HUES48 (cell line): ENCODE measurements around the gene MXD4.

ENCODE experiments used
- H3K27ac ChIP-seq: one replicate; pipeline ENCODE4 v1.7.0; 2013; ENCODE audit warnings: low read depth, low read length, inconsistent platforms
- H3K27me3 ChIP-seq: 2 replicates; pipeline ENCODE4 v1.6.1; 2013; ENCODE audit warnings: mild to moderate bottlenecking, low read length; ENCODE audit not compliant: control insufficient read depth, insufficient read depth
- H3K36me3 ChIP-seq: 2 replicates; pipeline ENCODE4 v1.6.1; 2013; ENCODE audit warnings: low read length; ENCODE audit not compliant: control insufficient read depth, insufficient read depth
- H3K4me1 ChIP-seq: 2 replicates; pipeline ENCODE4 v1.6.1; 2013; ENCODE audit warnings: mild to moderate bottlenecking, low read length; ENCODE audit not compliant: control insufficient read depth, insufficient read depth
- H3K4me3 ChIP-seq: 2 replicates; pipeline ENCODE4 v1.5.1; 2013; ENCODE audit warnings: mild to moderate bottlenecking, low read depth, low read length
- H3K9ac ChIP-seq: 2 replicates; pipeline ENCODE4 v1.6.1; 2013; ENCODE audit warnings: mild to moderate bottlenecking, low read depth, low read length, moderate library complexity
- H3K9me3 ChIP-seq: 2 replicates; pipeline ENCODE4 v1.6.1; 2013; ENCODE audit warnings: low read length; ENCODE audit not compliant: control insufficient read depth, insufficient read depth

The MXD4 gene

GRCh38 chr4:2300431-2301224 lies 38.7 kb upstream of the MXD4 start:
- H3K27me3 ChIP-seq, result no peaks in the 10 kb centered on the region
- H3K4me1 ChIP-seq, result no peaks in the 10 kb centered on the region
- no peak overlapping the region for H3K27ac ChIP-seq
- no peaks in the 10 kb centered on the region for H3K36me3 ChIP-seq
- H3K4me3 ChIP-seq, result no peak overlapping the region
- H3K9ac ChIP-seq, result no peak overlapping the region
- H3K9me3 ChIP-seq, result no peaks in the 10 kb centered on the region

DNA sequence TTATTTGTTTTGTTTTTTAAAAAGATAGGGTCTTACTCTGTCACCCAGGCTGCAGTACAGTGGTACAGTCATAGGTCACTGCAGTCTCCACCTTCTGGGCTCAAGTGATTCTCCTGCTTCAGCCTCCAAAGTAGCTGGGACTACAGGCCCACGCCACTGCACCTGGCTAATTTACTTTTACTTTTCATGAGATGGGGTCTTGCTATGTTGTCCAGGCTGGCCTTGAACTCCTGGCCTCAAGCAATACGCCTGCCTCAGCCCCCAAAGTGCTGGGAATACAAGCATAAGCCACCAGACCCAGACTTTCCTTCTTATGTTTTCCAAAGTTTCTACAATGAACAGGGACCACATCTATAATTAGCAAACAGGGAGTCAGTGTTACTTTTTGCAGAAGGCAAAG lies 37.9 kb upstream of the MXD4 start:
- no peaks in the 10 kb centered on the region for H3K27me3 ChIP-seq

DNA sequence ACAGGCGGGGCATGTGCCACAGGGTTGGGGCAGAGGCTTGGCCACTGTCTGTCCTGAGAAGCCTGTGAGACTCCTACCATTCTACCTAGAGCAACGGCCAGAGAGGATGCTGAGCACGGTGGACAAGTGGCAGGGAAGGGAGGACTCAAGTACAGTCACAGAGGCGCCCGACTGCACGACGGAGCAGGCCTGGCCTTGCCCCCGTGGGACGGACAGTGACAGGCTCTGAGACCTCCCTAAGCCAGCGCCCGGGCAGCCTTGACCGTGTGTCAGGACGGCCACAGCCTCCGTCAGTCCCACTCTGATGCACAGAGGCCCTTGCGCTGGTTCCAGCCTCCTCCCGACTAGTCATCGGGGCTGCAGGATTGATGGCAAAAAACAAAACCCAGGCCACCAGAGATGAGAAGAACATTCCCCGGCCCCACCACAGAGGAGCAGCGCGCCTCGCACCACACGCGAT lies 36.7 kb upstream of the MXD4 start:
- Histone ChIP-seq H3K4me3 (no peak overlapping the region), H3K36me3 (no peaks in the 10 kb centered on the region), H3K27ac (no peak overlapping the region), H3K9ac (no peak overlapping the region), H3K4me1 (no peaks in the 10 kb centered on the region), H3K27me3 (no peaks in the 10 kb centered on the region), H3K9me3 (no peaks in the 10 kb centered on the region)

More for the DNA sequence above, 37.9 kb upstream of the MXD4 start:
- no peaks in the 10 kb centered on the region for H3K4me1 ChIP-seq
- H3K27ac ChIP-seq, result no peak overlapping the region
- no peak overlapping the region for H3K9ac ChIP-seq
- H3K36me3 ChIP-seq, result no peaks in the 10 kb centered on the region
- H3K9me3 ChIP-seq, result no peaks in the 10 kb centered on the region
- no peak overlapping the region for H3K4me3 ChIP-seq

DNA sequence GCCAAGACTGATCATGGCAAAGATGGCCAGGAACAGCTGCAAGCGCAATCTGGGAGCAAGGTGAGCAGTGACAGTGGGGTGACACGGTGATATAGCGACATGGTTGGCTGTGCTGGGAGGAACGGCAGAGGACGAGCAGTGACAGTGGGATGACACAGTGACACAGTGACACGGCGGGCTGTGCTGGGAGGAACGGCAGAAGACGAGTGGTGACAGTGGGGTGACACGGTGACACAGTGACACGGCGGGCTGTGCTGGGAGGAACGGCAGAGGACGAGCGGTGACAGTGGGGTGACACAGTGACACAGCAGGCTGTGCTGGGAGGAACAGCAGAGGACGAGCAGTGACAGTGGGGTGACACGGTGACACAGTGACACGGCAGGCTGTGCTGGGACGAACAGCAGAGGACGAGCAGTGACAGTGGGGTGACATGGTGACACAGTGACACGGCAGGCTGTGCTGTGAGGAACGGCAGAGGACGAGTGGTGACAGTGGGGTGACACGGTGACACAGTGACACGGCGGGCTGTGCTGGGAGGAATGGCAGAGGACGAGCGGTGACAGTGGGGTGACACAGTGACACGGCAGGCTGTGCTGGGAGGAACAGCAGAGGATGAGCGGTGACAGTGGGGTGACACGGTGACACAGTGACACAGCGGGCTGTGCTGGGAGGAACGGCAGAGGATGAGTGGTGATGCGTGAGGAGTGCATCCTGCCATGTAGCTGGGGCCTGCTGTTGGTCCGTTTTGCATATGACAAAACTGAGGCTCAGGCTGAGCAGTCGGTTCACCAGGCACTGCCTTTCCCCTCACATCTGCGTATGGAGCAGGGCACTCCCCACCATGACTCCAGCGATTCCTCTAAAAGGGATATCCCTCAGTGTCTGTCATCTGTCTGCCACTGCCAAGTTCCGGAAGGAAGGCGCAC lies 36.0 kb upstream of the MXD4 start:
- H3K36me3 ChIP-seq, result no peaks in the 10 kb centered on the region
- H3K9me3 ChIP-seq, result no peaks in the 10 kb centered on the region
- H3K27ac ChIP-seq, result no peak overlapping the region
- H3K9ac ChIP-seq, result no peak overlapping the region
- H3K4me1 ChIP-seq, result no peaks in the 10 kb centered on the region
- no peak overlapping the region for H3K4me3 ChIP-seq
- H3K27me3 ChIP-seq, result no peaks in the 10 kb centered on the region

- Histone ChIP-seq H3K36me3 (no peaks in the 10 kb centered on the region), H3K9me3 (no peaks in the 10 kb centered on the region), H3K4me1 (no peaks in the 10 kb centered on the region), H3K27ac (no peak overlapping the region), H3K9ac (no peak overlapping the region), H3K27me3 (no peaks in the 10 kb centered on the region), H3K4me3 (no peak overlapping the region)
These were observed 35.0 kb upstream of the MXD4 start for GRCh38 chr4:2296631-2297601.

DNA sequence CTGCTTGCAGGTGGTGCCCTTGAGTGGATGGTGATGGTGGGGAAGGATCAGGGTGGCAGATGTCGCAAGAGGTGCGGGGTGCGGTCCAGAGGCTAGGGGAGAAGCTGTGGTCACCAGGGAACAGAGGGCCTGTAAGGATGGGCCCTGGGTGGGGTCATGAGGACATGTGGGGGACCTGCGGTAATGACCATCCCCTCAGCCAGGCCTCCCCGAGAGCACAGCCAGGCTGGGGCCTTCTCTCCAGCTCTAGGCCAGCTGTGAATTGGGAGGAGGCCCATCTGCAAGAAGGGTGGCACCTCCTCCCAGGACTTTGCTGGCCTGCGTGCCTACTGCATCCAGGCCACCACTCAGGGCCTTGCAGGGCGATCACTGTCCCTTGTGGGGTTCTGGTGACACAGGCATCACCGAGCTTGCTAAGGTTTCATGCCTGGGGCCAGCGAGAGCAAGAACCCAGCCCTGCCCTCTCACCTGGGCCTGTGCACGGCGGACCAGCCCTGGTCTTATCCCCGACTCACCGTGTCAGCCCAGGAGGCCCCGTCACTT lies 34.1 kb upstream of the MXD4 start:
- Histone ChIP-seq H3K9me3 (no peaks in the 10 kb centered on the region), H3K4me1 (no peaks in the 10 kb centered on the region), H3K9ac (no peak overlapping the region), H3K4me3 (no peak overlapping the region), H3K36me3 (no peaks in the 10 kb centered on the region), H3K27me3 (no peaks in the 10 kb centered on the region), H3K27ac (no peak overlapping the region)

GRCh38 chr4:2295500-2295899 lies 33.6 kb upstream of the MXD4 start:
- Histone ChIP-seq H3K27ac (no peak overlapping the region), H3K27me3 (no peaks in the 10 kb centered on the region), H3K4me1 (no peaks in the 10 kb centered on the region), H3K4me3 (no peak overlapping the region), H3K9ac (no peak overlapping the region), H3K36me3 (no peaks in the 10 kb centered on the region), H3K9me3 (no peaks in the 10 kb centered on the region)

- Histone ChIP-seq H3K4me1 (no peaks in the 10 kb centered on the region), H3K36me3 (no peaks in the 10 kb centered on the region), H3K27me3 (no peaks in the 10 kb centered on the region), H3K4me3 (no peak overlapping the region), H3K9ac (no peak overlapping the region), H3K27ac (no peak overlapping the region), H3K9me3 (no peaks in the 10 kb centered on the region)
These were observed 30.8 kb upstream of the MXD4 start for GRCh38 chr4:2292646-2293108.

- H3K27me3 ChIP-seq, result no peaks in the 10 kb centered on the region
These were observed 30.1 kb upstream of the MXD4 start for GRCh38 chr4:2291705-2292645.

More at GRCh38 chr4:2291705-2292645, 30.1 kb upstream of the MXD4 start:
- Histone ChIP-seq H3K4me3 (no peak overlapping the region), H3K36me3 (no peaks in the 10 kb centered on the region), H3K27ac (no peak overlapping the region), H3K9ac (no peak overlapping the region), H3K4me1 (no peaks in the 10 kb centered on the region), H3K9me3 (no peaks in the 10 kb centered on the region)
